ENCODE measurements around the gene PPP2R5C.

Gene PPP2R5C

DNA sequence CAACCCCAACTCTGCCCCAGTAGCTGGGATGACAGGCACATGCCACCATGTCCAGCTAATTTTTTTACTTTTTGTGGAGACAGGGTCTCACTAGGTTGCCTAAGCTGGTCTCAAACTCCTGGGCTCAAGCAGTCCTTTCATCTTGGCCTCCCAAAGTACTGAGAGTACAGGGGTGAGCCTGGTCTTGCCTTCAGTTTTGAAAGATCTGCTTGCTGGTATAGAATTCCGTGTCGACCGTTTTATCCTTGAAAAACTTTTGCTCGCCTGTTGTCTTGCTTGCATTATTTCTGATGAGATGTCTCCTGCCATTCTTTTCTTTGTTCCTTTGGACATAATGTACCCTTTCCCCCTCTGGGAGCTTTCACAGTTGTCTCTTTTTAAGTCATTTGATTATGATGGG, 110.8 kb downstream of the PPP2R5C start:
- no peak for DNase-seq

GRCh38 chr14:101873076-101873825, 111.7 kb downstream of the PPP2R5C start:
- no peak for DNase-seq

DNA sequence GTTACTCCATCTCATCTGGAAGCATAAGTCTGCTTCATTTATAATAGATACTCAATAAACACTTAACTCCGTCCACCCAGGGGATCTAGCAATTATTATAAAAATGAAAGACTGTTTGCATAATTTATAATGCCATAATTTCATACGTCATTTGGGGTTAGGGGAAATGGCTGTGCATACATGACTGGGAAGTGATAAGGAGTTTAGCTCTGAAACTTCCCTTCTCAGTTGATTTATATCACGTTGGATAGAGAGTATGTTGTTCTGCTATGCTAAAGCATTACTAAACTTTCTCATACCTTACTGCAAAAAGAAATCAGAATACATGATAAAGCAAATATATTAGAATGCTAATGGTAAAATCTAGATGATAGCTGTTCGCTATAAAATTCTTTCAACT, 112.5 kb downstream of the PPP2R5C start:
- no peak for DNase-seq

DNA sequence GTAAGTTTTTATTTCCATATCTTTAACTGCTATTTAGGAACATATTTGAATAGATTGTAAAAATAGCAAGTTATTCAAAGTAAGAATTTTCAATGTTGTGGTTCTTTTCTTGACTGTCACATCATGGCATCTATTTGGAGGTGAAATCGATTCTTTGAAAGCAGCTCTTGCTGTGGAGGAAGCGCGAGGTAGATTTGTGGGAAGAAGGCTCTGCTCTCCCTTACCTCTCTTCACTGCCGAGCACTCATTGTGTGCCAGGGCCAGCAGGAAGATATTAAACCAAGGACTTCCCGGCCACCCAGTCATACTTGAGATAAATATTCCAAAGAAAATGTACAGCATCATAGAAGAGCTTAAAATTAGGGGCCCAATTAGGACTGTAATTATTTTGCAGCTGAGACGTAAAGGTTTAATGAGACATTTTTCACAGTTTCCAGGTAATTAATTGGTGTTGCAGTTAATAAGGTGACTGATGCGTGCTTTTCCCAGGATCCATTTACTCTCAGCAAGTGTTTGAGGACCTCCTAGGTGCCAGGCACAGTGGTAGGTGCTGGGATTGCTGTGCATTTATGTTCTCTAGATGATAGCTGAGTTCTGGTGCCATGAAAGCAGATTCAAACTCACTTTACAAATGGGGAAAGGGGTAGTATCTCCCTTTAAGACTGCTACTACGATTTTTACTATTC, 113.7 kb downstream of the PPP2R5C start:
- DNase-seq = no peak

- no peak for DNase-seq
Measured at GRCh38 chr14:101875727-101876554, 114.4 kb downstream of the PPP2R5C start.

DNA sequence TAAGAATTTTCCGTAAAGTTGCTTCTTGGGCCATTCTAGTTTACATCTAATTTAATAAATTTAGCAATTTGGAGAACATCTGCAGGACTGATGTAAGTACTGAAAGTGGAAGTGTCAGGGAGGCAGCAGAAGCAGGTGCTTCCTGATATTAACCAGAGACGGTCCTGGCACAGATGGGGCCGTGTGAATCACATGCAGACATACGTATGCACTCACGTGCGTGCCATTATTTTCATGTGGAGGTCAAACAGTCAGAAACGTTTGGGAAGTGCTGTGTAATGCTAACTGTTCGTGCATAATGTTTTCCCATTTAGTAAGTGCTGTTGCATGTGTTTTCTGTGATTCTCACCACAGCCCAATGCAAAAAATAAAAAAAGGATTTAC, 115.0 kb downstream of the PPP2R5C start:
- DNase-seq = peak; percentile 66

DNA sequence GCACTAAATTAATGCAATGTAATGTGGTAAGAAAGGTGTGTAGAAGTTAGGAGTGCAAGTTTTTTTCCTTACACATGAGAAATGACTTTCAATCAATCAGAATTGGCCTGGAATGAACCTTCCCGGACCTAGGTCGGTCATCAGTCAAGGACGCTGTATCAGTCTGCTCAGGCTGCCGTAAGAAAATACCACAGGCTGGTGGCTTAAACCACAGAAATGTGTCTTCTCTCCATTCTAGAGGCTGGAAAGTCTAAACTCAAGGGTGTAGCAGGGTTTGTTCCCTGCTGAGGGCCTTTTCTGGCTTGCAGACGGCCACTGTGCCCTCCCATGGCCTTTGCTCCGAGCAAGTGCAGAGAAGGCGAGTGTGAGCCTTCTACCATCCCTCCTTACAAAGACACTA, 116.3 kb downstream of the PPP2R5C start:
- no peak for DNase-seq

- DNase-seq = no peak
Measured at GRCh38 chr14:101878211-101878821, 116.8 kb downstream of the PPP2R5C start.

DNA sequence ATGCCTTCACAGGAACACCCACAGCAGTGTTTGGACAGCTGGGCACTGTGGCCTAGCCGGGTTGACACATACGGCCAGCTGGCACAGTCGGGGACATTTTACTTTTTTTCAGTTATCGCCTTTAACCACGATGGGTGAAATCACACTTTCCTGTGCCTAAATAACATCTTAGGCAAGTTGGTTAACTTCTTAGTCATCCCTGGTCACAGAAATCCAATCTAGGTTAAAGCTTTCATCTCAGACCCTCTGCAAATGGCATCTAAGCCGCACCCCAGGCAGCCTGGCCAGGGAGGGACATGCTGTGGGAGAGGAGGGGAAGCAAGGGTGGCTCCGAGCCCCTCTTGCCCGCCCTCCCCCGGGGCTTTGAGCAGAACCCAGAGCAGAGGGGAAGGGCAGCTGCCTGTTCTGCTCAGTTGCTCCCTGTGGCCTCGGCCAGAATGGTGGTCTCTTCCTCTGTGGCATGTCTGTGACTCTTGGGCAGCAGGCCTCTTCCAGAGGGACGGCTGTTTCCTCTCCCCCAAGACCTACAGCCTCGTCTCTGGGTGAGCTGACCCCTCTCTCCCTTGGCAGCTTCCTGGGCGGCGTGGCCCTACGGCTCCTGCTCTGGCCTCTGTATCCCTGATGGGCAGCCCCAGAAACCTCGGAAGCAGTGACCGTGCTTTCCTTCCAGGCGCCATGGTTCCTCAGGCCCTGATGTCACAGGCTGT, 117.5 kb downstream of the PPP2R5C start:
- DNase-seq = no peak

GRCh38 chr14:101879529-101880336, 118.2 kb downstream of the PPP2R5C start:
- no peak for DNase-seq

- DNase-seq = no peak
Measured at GRCh38 chr14:101881426-101881825, 119.9 kb downstream of the PPP2R5C start.

DNA sequence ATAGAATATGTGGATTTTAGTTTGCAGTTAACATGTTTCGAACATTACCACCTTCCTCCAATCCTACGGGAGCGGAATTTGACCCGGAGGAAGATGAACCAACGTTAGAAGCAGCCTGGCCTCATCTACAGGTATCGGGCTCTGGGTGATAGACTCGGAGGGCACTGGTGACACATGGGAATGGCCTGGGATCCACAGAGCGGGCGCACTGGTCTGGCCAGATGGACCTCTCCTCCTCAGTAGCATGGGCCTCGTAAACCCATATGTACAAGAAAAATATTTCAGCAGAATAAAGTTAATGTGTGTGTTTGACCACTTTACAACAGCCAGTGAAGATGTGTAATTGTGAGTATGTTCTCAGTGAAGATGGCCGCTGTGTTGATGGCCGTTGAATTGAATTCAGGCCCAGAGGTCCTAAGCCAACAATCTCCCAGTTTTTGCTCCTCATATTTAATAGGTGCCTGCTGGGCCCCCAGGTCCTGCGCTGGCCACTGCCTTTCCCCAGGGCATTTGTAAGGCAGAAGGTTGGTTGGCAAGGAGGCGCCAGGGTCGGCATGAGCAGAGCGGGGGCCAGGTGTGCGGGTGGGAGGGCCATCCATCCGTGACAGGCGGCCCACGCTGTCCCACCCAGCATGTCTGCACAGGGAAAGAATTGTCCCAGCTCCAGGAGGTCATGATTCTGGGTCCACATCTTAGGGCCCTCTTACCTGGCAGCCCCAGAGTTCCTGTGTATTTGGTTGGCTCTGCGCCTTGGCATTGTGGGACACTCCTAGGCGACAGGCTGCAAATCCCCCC, 120.8 kb downstream of the PPP2R5C start:
- DNase-seq = no peak

- DNase-seq = no peak
Measured at GRCh38 chr14:101884089-101884933, 122.8 kb downstream of the PPP2R5C start.

DNA sequence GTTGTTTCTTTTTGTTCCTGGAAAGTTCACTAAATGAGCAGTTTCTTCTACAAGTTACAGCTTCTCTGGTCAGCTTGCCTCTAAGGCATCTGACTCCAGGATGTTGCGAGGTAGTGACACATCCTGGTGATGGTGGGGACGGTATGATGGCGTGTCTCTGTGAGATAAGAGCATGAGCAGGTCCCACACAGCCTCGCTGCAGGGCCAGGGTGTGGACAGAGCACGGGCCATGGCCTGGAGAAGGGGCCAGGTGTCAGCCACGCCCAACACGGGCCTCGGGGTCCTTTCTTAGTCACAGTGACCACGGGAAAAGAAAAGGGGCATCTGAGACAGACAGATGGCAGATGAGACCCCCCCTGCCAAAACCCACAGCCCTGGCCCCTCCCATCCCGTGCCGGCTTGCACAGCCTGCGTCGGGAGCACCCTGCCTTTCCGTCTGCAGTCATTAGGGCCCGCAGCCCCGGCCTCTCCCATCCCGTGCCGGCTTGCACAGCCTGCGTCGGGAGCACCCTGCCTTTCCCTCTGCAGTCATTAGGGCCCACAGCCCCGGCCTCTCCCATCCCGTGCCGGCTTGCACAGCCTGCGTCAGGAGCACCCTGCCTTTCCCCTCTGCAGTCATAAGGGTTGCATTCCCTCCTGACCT, 123.5 kb downstream of the PPP2R5C start:
- DNase-seq = no peak

DNA sequence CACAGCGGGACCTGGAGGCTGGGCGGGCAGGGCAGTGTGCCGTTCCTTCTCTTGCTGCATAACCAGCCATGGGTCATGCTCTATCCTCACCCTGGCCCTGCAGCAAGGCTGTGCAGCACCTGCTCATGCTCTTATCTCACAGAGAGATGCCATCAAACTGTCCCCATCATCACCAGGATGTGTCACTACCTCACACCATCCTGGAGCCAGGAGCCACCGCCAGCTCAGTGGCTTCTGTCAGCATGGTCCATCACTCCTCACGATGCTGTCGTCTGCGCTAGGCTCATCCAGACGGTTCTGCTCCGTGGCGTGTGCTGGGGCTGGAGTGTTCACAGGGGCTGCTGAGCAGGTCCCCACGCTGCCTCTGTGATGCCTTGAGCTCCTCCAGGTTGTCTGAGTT, 125.7 kb downstream of the PPP2R5C start:
- no peak for DNase-seq

DNA sequence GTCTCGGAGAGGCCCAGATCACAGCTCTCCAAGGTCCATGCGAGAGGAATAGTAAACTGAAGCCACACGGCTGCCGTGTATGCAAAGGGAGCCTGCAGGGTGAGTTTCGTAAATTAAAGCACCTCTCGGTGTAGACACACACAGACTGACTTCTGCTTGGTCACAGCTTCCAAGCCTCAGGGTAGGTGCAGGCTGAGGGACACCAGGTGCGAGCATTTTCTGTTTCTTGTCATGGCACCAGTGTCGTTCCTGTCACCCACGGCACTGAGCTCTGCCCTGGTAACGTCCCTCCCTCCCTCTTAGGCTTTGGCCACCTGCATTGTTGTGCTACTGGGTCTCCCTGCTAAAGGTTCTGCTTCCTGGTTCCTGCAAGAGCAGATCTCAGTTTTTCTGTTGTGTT, 126.7 kb downstream of the PPP2R5C start:
- no peak for DNase-seq

- DNase-seq = no peak
Measured at GRCh38 chr14:101889366-101889765, 127.9 kb downstream of the PPP2R5C start.

GRCh38 chr14:101889898-101890297, 128.4 kb downstream of the PPP2R5C start:
- DNase-seq = peak; percentile 10

DNA sequence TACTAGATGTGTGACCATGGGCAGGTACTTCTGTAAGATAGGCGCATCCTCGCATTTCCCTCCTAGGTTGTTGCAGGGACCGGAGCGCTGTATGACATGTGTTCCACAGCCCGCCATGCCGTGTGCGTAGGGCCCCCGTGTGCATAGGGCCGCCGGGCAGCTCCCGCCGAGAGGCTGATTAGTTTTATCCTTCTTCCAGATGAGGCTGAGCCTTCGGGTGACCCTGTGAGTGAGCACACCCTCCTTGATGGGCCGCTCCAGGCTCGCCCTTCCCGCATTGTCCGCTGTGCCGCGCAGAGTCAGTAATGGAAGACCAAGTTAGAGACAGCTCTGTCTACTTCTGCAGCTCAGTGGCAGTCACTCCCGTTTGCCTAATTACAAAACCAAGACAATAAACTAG, 130.0 kb downstream of the PPP2R5C start:
- no peak for DNase-seq

All from fibroblast of skin of right quadriceps (primary cell).